Measurements from ENCODE around the gene DMWD. TPM values are rescaled to one million over a fixed set of nuclear protein-coding genes. Genes with fewer than 3 reads are reported as not detected.

The DMWD gene
- polyA plus RNA-seq, 1 of the 3 experiments (the other 2 are of a cell fraction): 40.6 TPM

DNA sequence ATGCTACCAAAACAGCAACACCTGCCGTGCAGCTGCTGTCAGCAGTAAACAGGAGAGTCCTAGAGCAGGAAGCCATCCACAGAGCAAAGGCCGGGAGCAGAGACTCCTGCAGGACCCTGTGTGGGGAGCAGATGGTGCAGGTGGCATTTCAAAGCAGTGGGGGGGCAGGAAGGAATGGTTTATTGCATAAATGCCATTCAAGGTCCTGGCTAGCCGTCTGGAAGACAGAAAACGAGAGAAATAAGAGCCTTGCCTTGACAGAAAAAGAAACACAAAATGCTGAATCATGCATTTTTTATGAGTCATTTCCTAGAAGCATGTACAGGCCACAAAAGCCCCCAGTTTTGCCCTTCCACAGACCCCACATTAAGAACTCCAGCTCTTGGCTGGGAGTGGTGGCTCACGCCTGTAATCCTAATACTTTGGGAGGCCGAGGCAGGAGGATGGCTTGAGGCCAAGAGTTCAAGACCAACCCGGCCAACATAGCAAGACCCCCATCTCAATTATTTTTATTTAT, 17.1 kb upstream of the DMWD start:
- H3K27me3 ChIP-seq (ENCODE audit: insufficient read depth): no peaks in the 10 kb centered on the region
- peak overlapping the region; percentile 36; the same call in 1 of the 2 replicates for H3K9ac ChIP-seq
- WGBS (ENCODE audit: low lambda C conversion rate): 46% methylated on average over 7 of the region's 7 CpGs
- peak overlapping the region in 1 of 2 experiments; percentile 67; a peak in 2 of 4 replicates for H3K27ac ChIP-seq (ENCODE audit: low read depth in 2 of 2, low read length in 1 of 2)
- H3K4me2 ChIP-seq: peak overlapping the region; percentile 72
- peaks cover 0 to 10% of the 10 kb centered on the region in 2 experiments; a peak in 3 of 4 replicates for H3K4me1 ChIP-seq (ENCODE audit: control insufficient read depth in 1 of 2, insufficient read depth in 2 of 2, low read depth in 1 of 2, low read length in 1 of 2)
- CTCF ChIA-PET: interaction anchor here (1.3 to 2.9 kb wide), 3 partner anchors 11 to 73 kb away, joined by 4 to 14 read pairs (median 4); no protein-coding TSS in a partner anchor
- peak overlapping the region in 1 of 2 experiments; percentile 4; a peak in 1 of 4 replicates for H3K4me3 ChIP-seq (ENCODE audit: low read depth in 2 of 2, low read length in 1 of 2)
- DNase-seq: no peak
- H2AFZ ChIP-seq (ENCODE audit: low read depth): peak overlapping the region; percentile 60; the same call in 1 of the 2 replicates
- no peaks in the 10 kb centered on the region for H3K79me2 ChIP-seq (ENCODE audit: insufficient read depth)
- POLR2A ChIA-PET: interaction anchor here (0.6 kb wide), 1 partner anchor 40 kb away, joined by 4 read pairs; no protein-coding TSS in a partner anchor
- H3K9me2 ChIP-seq: no peaks in the 10 kb centered on the region
- H3K36me3 ChIP-seq (replicated peaks in 1 of 2; ENCODE audit: control insufficient read depth in 1 of 2, insufficient read depth in 2 of 2, low read length in 1 of 2): peaks cover 2 to 6% of the 10 kb centered on the region in 2 experiments
- no peaks in the 10 kb centered on the region for H4K20me1 ChIP-seq (ENCODE audit: insufficient read depth)
- no peaks in the 10 kb centered on the region for H3K9me3 ChIP-seq
- peaks cover 3% of the 10 kb centered on the region for H3F3A ChIP-seq (replicated peaks; ENCODE audit: insufficient read depth)
- no peak for TF ChIP-seq CHD2 (IDR thresholded peaks at IDR 0.05; ENCODE audit: low read length, partially characterized antibody)
- TF ChIP-seq FOXJ3 (CRISPR knock-in tag; IDR thresholded peaks at IDR 0.05): no peak
- TF ChIP-seq JUND (IDR thresholded peaks at IDR 0.05): peak; percentile 70; the same call in 1 of the 2 replicates
- TF ChIP-seq, protein P1, sequence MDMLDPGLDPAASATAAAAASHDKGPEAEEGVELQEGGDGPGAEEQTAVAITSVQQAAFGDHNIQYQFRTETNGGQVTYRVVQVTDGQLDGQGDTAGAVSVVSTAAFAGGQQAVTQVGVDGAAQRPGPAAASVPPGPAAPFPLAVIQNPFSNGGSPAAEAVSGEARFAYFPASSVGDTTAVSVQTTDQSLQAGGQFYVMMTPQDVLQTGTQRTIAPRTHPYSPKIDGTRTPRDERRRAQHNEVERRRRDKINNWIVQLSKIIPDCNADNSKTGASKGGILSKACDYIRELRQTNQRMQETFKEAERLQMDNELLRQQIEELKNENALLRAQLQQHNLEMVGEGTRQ (IDR thresholded peaks at IDR 0.05; ENCODE audit: borderline replicate concordance, low read depth, low read length): no peak
- TF ChIP-seq REST (IDR thresholded peaks at IDR 0.05; ENCODE audit: low read depth, low read length): no peak
- TF ChIP-seq, protein P2, sequence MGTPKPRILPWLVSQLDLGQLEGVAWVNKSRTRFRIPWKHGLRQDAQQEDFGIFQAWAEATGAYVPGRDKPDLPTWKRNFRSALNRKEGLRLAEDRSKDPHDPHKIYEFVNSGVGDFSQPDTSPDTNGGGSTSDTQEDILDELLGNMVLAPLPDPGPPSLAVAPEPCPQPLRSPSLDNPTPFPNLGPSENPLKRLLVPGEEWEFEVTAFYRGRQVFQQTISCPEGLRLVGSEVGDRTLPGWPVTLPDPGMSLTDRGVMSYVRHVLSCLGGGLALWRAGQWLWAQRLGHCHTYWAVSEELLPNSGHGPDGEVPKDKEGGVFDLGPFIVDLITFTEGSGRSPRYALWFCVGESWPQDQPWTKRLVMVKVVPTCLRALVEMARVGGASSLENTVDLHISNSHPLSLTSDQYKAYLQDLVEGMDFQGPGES (IDR thresholded peaks at IDR 0.05; ENCODE audit: low read depth, low read length): no peak
- TF ChIP-seq RXRA (IDR thresholded peaks at IDR 0.05; ENCODE audit: borderline replicate concordance, low read depth): peak; percentile 58; the same call in 1 of the 2 replicates
- TF ChIP-seq MXI1 (IDR thresholded peaks at IDR 0.05; ENCODE audit: low read depth, low read length): no peak
- TF ChIP-seq RFX5 (IDR thresholded peaks at IDR 0.05; ENCODE audit: low read length): no peak
- peak; percentile 46; the same call in 1 of the 2 replicates for TF ChIP-seq MEF2A (IDR thresholded peaks at IDR 0.05; ENCODE audit: borderline replicate concordance, low read depth)
- no peak for TF ChIP-seq RAD21 (IDR thresholded peaks at IDR 0.05; ENCODE audit: low read length)
- TF ChIP-seq FOXM1 (IDR thresholded peaks at IDR 0.05; ENCODE audit: low read depth): no peak
- no peak for TF ChIP-seq YY1 (IDR thresholded peaks at IDR 0.05; ENCODE audit: low read depth)
- no peak for TF ChIP-seq SIN3A (IDR thresholded peaks at IDR 0.05; ENCODE audit: borderline replicate concordance, low read depth, low read length)
- TF ChIP-seq, protein P3, sequence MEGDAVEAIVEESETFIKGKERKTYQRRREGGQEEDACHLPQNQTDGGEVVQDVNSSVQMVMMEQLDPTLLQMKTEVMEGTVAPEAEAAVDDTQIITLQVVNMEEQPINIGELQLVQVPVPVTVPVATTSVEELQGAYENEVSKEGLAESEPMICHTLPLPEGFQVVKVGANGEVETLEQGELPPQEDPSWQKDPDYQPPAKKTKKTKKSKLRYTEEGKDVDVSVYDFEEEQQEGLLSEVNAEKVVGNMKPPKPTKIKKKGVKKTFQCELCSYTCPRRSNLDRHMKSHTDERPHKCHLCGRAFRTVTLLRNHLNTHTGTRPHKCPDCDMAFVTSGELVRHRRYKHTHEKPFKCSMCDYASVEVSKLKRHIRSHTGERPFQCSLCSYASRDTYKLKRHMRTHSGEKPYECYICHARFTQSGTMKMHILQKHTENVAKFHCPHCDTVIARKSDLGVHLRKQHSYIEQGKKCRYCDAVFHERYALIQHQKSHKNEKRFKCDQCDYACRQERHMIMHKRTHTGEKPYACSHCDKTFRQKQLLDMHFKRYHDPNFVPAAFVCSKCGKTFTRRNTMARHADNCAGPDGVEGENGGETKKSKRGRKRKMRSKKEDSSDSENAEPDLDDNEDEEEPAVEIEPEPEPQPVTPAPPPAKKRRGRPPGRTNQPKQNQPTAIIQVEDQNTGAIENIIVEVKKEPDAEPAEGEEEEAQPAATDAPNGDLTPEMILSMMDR (IDR thresholded peaks at IDR 0.05): no peak
- TF ChIP-seq RCOR1 (IDR thresholded peaks at IDR 0.05; ENCODE audit: low read length): no peak
- TF ChIP-seq EP300 (IDR thresholded peaks at IDR 0.05; ENCODE audit: borderline replicate concordance in 1 of 2, low read depth in 1 of 2, low read length in 1 of 2): no peak
- TF ChIP-seq FOSL2 (IDR thresholded peaks at IDR 0.05; ENCODE audit: borderline replicate concordance, low read depth): peak; percentile 73; the same call in 1 of the 2 replicates
- TF ChIP-seq NFIC (IDR thresholded peaks at IDR 0.05; ENCODE audit: borderline replicate concordance): no peak
- TF ChIP-seq, protein P4, sequence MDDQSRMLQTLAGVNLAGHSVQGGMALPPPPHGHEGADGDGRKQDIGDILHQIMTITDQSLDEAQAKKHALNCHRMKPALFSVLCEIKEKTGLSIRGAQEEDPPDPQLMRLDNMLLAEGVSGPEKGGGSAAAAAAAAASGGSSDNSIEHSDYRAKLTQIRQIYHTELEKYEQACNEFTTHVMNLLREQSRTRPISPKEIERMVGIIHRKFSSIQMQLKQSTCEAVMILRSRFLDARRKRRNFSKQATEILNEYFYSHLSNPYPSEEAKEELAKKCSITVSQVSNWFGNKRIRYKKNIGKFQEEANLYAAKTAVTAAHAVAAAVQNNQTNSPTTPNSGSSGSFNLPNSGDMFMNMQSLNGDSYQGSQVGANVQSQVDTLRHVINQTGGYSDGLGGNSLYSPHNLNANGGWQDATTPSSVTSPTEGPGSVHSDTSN (IDR thresholded peaks at IDR 0.05): peak; percentile 58; the same call in 1 of the 2 replicates
- TF ChIP-seq POLR2AphosphoS5 (IDR thresholded peaks at IDR 0.05; ENCODE audit: low read depth, low read length): no peak
- TF ChIP-seq GATA2 (CRISPR knock-in tag; IDR thresholded peaks at IDR 0.05): no peak
- no peak for TF ChIP-seq TEAD4 (IDR thresholded peaks at IDR 0.05; ENCODE audit: borderline replicate concordance, insufficient read depth)
- no peak for TF ChIP-seq NRF1 (IDR thresholded peaks at IDR 0.05; ENCODE audit: low read depth, low read length)
- TF ChIP-seq ELF1 (IDR thresholded peaks at IDR 0.05): no peak
- no peak for TF ChIP-seq SMC3 (IDR thresholded peaks at IDR 0.05; ENCODE audit: low read depth, low read length)
- TF ChIP-seq TCF12 (IDR thresholded peaks at IDR 0.05): peak; percentile 83

Measured in SK-N-SH (cell line).